Ammon's horn (tissue), 1 donor: ENCODE measurements around the gene EFCAB11.
A peak's percentile ranks its signal among the peaks of the same experiment; 100 is the strongest.

Experiments used
- DNase-seq: peaks from one replicate; pipeline ENCODE4 v3.0.0-alpha.2; 2016; ENCODE audit warnings: low spot score

Gene EFCAB11

GRCh38 chr14:89814126-89814525, 140.4 kb downstream of the EFCAB11 start:
- DNase-seq, result no peak

DNA sequence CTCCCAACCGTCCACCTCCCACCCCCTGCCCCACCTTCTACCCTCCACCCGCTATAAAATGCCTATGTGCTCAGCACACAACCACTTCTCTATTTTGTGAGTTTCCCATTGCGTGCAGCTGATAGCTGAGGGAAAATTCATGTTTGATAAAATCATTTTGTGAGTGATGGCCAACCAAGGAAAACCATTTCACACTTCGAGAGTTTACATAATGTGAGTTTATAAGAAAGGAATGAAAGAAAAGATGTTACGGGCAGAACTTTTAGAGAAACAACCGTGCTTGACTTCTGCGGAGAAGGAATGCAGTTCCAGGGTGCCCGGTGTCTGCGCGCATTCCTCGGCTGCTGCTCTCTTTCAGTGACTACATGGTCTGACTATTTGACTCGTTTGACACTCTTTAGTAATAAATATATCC, 140.9 kb downstream of the EFCAB11 start:
- DNase-seq, result no peak

- DNase-seq, result no peak
Observed at GRCh38 chr14:89811954-89812575, 142.5 kb downstream of the EFCAB11 start.

DNA sequence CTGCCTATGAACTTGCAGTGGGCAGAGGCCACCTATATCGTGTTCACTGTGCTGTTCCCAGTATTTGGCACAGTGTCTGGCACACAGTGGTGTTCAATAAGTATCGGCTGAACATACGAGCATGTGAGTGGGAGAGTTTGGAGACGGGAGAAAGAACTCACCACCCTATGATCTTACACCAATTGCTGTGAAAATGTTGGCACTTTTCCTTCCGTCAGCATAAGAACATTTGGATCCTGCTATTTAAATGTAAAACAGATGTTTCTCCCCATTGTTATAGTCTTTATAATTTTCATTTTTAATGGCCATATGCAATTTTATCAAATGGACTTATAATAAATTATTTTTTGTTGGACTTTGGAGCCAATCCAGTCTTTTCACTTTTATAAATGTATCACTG, 144.4 kb downstream of the EFCAB11 start:
- no peak for DNase-seq

DNA sequence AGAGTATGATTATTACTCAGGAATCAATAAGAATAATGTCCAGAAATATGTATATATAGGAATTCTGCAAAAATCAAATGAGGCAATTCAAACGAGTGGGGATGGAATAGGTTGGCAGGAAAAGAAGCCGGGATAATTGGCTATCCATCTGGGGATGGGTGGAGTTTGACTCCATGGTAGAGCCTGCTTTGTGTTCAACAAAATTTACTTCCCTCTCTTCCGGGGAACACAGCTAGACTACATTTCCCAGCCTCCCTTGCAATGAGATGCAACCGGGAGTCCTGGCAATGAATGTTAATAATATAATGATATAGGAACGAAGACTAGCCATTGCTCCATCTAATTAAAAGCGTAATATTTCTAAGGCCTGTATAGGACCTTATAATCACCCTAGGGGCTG, 146.6 kb downstream of the EFCAB11 start:
- no peak for DNase-seq

DNA sequence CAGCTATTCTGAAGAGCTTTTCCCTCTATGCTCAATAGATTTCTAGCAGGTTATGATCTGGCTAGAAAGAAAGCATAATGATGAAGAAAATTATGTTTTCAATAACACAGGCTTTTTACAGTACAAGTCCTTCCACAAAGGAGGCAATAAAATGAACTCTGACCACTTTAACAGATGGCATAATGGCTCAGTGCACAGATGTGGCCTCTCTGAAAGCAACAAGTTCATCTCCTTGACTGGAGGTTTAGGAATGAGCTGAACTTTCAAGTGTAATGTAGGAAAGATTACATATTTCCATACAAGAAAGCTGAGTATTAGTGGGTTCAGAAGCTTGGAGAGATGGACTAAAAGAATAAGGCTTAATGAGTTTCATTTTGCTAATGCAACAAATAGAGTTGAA, 147.4 kb downstream of the EFCAB11 start:
- DNase-seq, result no peak

DNA sequence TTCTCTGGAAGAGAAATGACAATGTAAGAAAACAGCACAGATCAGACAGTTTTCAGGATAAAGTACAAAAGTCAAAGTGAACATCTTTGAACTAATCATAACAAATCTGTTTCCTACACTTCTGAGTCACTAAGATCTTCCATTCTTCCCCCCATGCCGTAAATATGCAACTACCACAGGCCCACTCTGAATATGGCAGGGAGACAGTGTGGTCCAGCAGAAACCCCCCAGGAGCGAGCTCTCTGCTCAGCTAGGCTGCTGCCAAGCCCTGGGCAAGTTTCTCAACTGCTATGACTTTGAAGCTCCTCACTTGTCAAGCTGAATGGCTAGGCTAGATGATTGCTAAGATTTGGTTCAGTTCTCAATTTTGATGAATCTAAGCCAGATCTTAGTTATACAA, 148.1 kb downstream of the EFCAB11 start:
- DNase-seq, result no peak

- no peak for DNase-seq
Observed at GRCh38 chr14:89805501-89805900, 149.0 kb downstream of the EFCAB11 start.

- no peak for DNase-seq
Observed at GRCh38 chr14:89803542-89803941, 151.0 kb downstream of the EFCAB11 start.

DNA sequence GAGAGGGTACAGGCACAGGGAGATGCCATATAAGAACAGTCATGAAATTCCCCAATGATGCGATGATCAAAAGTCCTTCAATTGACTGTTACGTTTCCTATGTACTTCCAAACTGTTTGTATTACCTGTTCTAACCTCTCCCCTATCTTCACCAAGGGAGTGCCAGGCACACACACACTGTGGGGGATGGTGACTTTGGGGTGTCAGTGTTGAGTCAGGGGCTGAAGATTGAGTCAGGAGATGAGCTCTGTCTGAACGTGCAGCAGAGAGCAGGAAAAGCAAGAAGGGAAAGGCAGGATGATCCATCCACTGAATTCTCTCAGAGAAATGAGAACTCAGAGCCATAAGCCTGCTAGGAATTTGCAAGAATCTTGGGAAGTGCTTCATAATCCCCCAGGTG, 153.4 kb downstream of the EFCAB11 start:
- DNase-seq, result no peak

DNA sequence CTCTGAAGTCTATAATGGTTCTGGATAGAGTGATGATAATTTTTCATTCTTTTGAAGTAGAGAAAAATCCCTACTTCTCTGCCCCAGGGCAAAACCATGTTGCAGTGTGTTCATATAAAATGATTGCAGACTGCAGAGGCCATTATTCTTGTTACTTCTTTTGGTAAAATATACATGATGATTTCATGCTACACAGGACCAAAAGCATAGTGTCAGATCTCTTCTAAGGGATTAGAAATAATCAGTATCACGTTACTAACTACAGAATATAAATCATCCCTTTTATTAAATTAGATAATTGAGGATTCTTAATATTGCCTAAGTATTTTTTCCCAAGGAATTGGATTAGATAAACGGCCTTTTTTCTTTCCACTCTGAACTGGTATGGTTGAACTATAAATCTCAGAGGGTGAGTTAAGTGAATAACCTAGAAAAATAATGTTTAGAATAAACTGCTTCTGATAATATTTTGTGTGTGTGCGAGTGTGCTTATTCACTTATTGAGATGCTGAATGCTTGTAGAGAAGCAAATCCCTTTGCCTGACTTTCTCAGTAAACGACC, 156.2 kb downstream of the EFCAB11 start:
- DNase-seq, result no peak

DNA sequence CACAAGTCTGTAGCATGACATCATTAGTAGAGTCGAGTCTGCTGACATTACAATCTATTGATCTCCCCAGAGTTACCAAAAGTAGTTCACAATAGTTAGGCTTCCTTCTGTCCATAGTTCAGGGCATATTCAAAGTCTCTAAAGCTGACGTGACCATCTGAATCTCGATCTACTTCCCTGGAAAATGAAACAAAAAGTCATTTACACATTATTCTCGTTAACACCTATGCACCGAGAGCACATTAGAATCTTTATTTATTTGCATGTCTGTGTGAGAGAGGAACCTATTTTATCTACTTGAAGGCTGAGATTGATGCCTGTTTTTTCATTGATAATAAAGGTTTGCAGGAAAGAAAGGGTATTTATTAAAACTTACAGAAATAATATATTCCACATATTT, 157.4 kb downstream of the EFCAB11 start:
- no peak for DNase-seq

DNA sequence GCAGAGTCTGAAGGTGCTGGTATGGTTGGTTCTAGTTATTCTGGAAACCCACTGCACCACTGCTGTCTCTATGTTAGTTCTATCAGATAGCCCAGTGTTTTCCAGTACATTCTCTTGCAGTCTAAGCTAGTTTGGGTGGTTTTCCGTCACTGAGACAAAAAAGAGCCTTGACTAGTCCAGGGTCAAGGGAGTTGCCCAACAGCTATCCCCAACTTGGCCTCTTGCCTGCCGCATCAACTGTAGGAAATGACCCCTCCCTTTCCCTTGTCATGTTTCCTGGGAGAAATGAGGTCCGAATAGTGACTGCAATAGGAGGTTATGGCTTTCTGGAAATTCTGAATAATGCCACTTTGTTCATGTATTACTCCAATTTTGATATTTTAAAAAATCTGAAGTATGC, 160.4 kb downstream of the EFCAB11 start:
- no peak for DNase-seq

GRCh38 chr14:89793367-89793716, 161.2 kb downstream of the EFCAB11 start:
- no peak for DNase-seq

- DNase-seq, result no peak
Observed at GRCh38 chr14:89792489-89793366, 161.8 kb downstream of the EFCAB11 start.

GRCh38 chr14:89787525-89787924, 167.0 kb downstream of the EFCAB11 start:
- DNase-seq, result no peak

DNA sequence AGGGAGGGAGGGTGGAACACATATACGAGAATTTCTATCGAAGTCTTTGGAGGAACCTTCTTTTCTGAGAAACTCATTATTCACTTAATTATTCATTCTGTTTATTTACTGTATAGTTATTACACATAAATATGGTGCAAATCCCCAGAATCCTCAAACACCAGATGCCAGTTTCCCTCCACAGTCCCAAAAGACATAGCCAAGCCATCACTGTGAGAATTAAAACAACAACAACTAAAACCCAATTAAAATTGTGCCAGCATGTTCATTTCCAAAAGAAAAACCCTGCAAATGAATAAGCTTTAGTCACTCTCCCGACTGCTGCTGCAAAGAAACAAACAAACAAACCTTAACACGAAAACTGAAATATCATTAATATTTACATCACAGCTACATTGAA, 173.5 kb downstream of the EFCAB11 start:
- DNase-seq, result no peak

DNA sequence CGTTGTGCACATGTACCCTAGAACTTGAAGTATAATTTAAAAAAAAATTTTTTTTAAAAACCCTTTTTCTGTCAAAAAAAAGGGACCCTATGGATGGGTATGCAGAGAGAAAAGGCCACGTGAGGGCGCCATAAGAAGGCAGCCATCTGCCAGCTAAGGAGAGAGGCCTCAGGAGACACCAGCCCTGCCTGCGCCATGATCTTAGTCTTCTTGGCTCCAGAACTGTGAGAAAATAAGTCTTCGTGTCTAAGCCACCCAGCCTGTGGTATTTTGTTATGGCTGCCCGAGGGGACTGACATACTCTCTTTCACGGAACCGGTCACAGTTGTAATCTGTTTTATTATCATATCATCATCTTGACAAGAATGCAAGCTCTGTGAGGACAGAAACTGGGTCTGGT, 174.8 kb downstream of the EFCAB11 start:
- DNase-seq, result no peak

- no peak for DNase-seq
Observed at GRCh38 chr14:89775946-89776345, 178.6 kb downstream of the EFCAB11 start.

GRCh38 chr14:89775151-89775550, 179.4 kb downstream of the EFCAB11 start:
- no peak for DNase-seq

DNA sequence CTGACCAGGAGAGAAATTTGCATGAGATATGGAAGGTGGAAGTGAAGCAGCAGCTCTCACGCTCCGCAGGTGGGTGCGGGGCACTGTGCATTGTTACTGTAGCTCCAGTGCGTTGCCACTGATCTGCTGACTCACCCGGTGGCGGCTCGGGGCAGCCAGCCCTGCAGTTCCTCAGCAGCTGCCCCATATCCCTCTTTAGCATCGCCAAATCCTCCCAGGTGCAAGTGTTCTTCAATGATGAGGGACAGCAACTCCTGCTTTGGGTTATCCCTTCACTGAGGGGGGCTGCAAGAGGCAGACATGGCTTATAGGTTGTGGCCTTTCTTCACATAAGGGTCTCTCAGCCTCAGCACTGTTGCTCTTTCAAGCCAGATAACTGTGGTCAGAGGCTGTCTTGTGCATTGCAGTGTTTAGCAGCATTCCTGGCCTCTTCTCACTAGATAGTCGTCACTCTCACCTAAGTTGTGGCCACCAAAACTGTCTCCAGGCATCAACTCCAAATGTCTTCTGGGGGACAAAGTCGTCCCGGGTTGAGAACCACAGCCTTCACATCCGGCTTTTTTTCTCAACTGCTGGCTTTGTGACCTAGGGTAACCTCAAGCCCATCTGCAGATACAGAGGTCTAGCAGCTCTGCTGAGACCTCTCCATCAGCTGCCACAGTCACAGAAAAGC, 180.8 kb downstream of the EFCAB11 start:
- peak; percentile 16 for DNase-seq

DNA sequence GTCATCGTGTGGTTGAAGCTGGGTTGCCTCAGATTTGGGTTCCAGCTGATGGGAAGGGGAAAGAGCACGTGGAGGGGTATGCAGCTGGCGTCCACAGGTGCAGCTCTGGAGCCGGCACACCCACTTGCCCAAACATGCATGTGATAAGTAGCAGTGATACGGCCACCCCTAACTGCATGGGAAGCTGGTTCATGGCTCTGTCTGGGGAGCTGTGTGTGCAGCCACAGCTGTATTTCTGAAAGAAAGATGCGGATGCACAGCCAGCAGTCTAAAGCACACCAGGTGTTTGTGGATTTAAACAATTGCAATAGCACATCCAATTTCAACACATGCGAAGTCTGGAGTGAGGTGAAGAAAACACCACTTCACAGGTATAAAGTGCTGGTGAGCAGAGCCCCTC, 181.4 kb downstream of the EFCAB11 start:
- no peak for DNase-seq

GRCh38 chr14:89771251-89771650, 183.3 kb downstream of the EFCAB11 start:
- DNase-seq, result no peak
